Activated naive CD4-positive, alpha-beta T cell treated with anti-CD3 and anti-CD28 coated beads, Interleukin-2, amount 10 ng/mL, durations not matched to agents 7 days and 5 days (primary cell): ENCODE data around the gene ZNF750.

Experiments used
- CTCF ChIA-PET: fragments of 350-600 bp; sonication (Branson Sonifier 250); formaldehyde crosslinking; loops from one replicate; lab custom pipeline; 2021; ENCODE audit warnings: antibody characterized with exemption; lab: Charles Lee
- DNase-seq: peaks from one replicate; pipeline ENCODE4 v3.0.0-alpha.2; 2020
- H3K27ac Mint-ChIP-seq: one replicate; pipeline ENCODE4 v1.8.0; 2021; ENCODE audit warnings: mild to moderate bottlenecking, moderate library complexity, mixed read lengths
- H3K27me3 Mint-ChIP-seq: one replicate; pipeline ENCODE4 v1.8.0; 2021; ENCODE audit warnings: mild to moderate bottlenecking, mixed read lengths
- H3K36me3 Mint-ChIP-seq: one replicate; pipeline ENCODE4 v1.8.0; 2021; ENCODE audit warnings: mixed read lengths
- H3K4me1 Mint-ChIP-seq: one replicate; pipeline ENCODE4 v1.8.0; 2021; ENCODE audit warnings: mixed read lengths
- H3K4me3 Mint-ChIP-seq: one replicate; pipeline ENCODE4 v1.8.0; 2021; ENCODE audit warnings: mild to moderate bottlenecking, moderate library complexity, mixed read lengths
- H3K9me3 Mint-ChIP-seq: one replicate; pipeline ENCODE4 v1.8.0; 2021; ENCODE audit warnings: mixed read lengths

ZNF750 gene

DNA sequence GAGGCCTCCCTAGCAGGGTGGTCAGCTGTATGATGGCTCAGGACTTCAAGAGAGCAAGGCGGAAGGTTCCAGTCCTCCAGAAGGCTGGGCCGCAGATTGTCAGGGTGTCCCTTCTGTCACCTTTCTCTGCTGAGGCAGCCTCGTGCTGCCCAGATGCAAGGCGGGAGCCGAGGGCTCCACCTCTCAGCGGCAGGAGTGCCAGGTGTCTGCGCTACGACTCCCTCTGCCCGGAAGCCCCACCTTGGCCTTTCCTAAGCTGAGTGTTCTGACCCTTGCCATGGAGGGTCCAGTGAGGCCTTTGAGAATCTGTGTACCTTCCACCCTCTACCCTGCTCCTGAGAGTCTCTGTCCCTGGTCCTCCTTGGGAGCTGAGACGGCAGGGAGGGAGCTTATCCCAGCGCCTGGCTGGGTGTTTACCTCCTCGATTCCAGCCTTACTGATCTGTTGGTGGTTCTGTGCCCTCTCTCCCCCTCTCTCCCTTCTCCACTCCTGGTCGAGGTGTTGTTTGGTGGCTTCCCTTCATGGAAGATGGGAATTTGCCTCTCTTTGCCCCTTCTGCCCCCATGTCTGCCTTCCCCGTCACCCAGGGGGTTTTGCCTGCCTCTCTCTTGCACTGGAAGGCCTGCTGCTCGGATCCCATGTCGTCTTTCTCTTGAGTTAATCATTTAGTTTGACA is 2.2 kb upstream of the ZNF750 start:
- no peak for DNase-seq
- CTCF ChIA-PET, result no interaction called here
- Mint-ChIP-seq H3K4me3 (no peak overlapping the region), H3K4me1 (no peaks in the 10 kb centered on the region), H3K27ac (no peak overlapping the region), H3K9me3 (no peaks in the 10 kb centered on the region), H3K36me3 (no peaks in the 10 kb centered on the region), H3K27me3 (no peaks in the 10 kb centered on the region)

DNA sequence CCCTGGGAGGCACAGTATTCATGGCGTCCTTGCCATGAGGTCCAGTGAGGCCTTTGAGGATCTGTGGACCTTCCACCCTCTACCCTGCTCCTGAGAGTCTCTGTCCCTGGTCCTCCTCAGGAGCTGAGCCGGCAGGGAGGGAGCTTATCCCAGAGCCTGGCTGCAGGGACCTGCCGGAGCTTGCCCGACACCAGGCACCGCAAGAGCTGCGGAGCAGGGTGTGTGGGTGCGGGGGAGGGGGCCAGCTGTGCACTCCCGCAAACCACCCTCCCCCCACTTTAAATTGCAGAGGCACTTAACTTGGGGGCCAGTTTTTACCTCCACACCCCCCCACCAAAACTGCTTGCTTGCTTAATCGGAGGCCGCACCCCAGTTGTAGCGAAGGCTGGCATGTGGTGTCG is 609 bp upstream of the ZNF750 start:
- no peaks in the 10 kb centered on the region for H3K9me3 Mint-ChIP-seq

DNA sequence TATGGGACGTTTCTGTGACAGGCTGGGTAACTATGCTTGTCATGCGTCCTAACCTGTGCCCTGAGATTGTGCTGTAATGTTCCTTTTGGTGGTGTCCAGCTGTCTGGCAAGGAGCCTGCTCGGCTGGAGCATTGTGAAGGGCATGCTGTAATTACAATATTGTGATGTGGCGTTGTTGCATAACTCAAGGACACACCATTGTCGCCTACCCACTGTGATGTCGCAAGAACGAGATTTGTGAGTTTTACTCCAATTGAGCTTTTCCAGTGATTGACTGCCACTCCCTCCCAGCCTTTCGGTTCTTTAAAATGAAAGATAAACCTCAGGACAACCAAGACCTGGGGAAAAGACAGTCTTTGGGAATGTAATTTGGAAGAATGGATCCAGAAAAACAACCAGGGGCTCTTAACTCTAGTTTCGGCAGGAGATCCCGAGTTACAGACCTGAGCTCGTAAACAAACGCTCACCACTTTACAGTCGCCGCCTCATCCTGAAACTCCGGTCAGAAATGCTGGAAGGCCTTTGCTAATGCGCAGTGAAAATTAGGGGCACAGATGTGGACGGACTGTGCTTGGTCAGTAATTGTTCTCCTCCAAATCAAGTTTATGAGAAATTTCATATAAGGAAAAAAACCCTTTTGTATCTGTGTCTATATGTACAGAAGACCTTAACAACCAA is 1.3 kb downstream of the ZNF750 start:
- Mint-ChIP-seq H3K36me3 (peaks cover 3% of the 10 kb centered on the region), H3K27me3 (no peaks in the 10 kb centered on the region), H3K27ac (no peak overlapping the region), H3K9me3 (no peaks in the 10 kb centered on the region), H3K4me3 (no peak overlapping the region), H3K4me1 (peaks cover 4% of the 10 kb centered on the region)
- CTCF ChIA-PET, result interaction anchor here (1.0 to 1.2 kb wide), 2 partner anchors 15 to 57 kb away, joined by 3 to 4 read pairs; no protein-coding TSS in a partner anchor
- DNase-seq, result no peak

More for the DNA sequence above, 609 bp upstream of the ZNF750 start:
- DNase-seq, result no peak
- Mint-ChIP-seq H3K4me3 (no peak overlapping the region), H3K27me3 (no peaks in the 10 kb centered on the region), H3K4me1 (peaks cover 4% of the 10 kb centered on the region), H3K27ac (no peak overlapping the region), H3K36me3 (peaks cover 3% of the 10 kb centered on the region)
- CTCF ChIA-PET, result no interaction called here

GRCh38 chr17:82837586-82838320 is 2.1 kb downstream of the ZNF750 start:
- no peak overlapping the region for H3K4me3 Mint-ChIP-seq
- H3K27ac Mint-ChIP-seq, result no peak overlapping the region
- H3K4me1 Mint-ChIP-seq, result peaks cover 4% of the 10 kb centered on the region
- no peaks in the 10 kb centered on the region for H3K9me3 Mint-ChIP-seq
- DNase-seq, result no peak
- peaks cover 6% of the 10 kb centered on the region for H3K36me3 Mint-ChIP-seq
- CTCF ChIA-PET, result interaction anchor here (0.6 to 1.5 kb wide), 3 partner anchors 11 to 1637 kb away, joined by 3 read pairs; no protein-coding TSS in a partner anchor
- H3K27me3 Mint-ChIP-seq, result no peaks in the 10 kb centered on the region

GRCh38 chr17:82836823-82837357 is 2.9 kb downstream of the ZNF750 start:
- H3K4me1 Mint-ChIP-seq, result peaks cover 4% of the 10 kb centered on the region
- no peak overlapping the region for H3K27ac Mint-ChIP-seq
- H3K9me3 Mint-ChIP-seq, result no peaks in the 10 kb centered on the region
- no peak overlapping the region for H3K4me3 Mint-ChIP-seq
- DNase-seq, result no peak
- H3K36me3 Mint-ChIP-seq, result peaks cover 6% of the 10 kb centered on the region
- CTCF ChIA-PET, result interaction anchor here (1.2 to 1.5 kb wide), 2 partner anchors 10 to 81 kb away, joined by 3 read pairs; no protein-coding TSS in a partner anchor
- H3K27me3 Mint-ChIP-seq, result no peaks in the 10 kb centered on the region

- DNase-seq, result no peak
- Mint-ChIP-seq H3K27me3 (no peaks in the 10 kb centered on the region), H3K27ac (no peak overlapping the region), H3K4me1 (peaks cover 4% of the 10 kb centered on the region), H3K9me3 (no peaks in the 10 kb centered on the region), H3K4me3 (no peak overlapping the region), H3K36me3 (peaks cover 6% of the 10 kb centered on the region)
- CTCF ChIA-PET, result interaction anchor here (1.5 kb wide), 1 partner anchor 9 kb away, joined by 3 read pairs; no protein-coding TSS in a partner anchor
Observed at GRCh38 chr17:82835766-82836512, 3.9 kb downstream of the ZNF750 start.

GRCh38 chr17:82835122-82835521 is 4.7 kb downstream of the ZNF750 start:
- peaks cover 4% of the 10 kb centered on the region for H3K4me1 Mint-ChIP-seq
- no peaks in the 10 kb centered on the region for H3K9me3 Mint-ChIP-seq
- DNase-seq, result no peak
- H3K27me3 Mint-ChIP-seq, result no peaks in the 10 kb centered on the region
- CTCF ChIA-PET, result no interaction called here
- no peak overlapping the region for H3K27ac Mint-ChIP-seq
- no peak overlapping the region for H3K4me3 Mint-ChIP-seq
- peaks cover 7% of the 10 kb centered on the region for H3K36me3 Mint-ChIP-seq

GRCh38 chr17:82832881-82833475 is 6.8 kb downstream of the ZNF750 start:
- no peak overlapping the region for H3K4me3 Mint-ChIP-seq
- CTCF ChIA-PET, result no interaction called here
- peak overlapping the region; percentile 69 for H3K27ac Mint-ChIP-seq
- DNase-seq, result no peak
- peaks cover 4% of the 10 kb centered on the region for H3K4me1 Mint-ChIP-seq
- no peaks in the 10 kb centered on the region for H3K27me3 Mint-ChIP-seq
- H3K36me3 Mint-ChIP-seq, result peaks cover 20% of the 10 kb centered on the region
- H3K9me3 Mint-ChIP-seq, result peaks cover 6% of the 10 kb centered on the region

DNA sequence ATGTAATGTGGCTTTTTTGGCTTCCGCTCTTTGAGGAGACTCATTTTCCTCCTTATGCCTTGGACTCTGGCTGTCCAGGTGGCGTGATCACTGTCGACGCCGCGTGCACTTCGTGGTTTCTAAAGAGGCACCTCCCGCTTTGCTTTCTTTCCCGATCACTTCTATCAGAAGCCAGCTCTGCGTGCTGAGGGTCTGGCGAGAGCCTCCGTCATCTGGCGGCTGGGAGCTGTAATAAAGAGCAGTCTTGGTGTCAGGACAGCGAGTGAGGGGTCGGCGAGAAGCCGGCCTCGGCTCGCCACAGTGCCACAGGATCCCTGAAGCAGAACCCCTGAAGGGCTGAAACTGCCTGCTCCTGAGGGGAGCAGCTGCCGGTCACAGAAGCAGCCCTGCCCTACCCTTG is 7.4 kb downstream of the ZNF750 start:
- CTCF ChIA-PET, result no interaction called here
- Mint-ChIP-seq H3K4me3 (no peak overlapping the region), H3K27ac (peak overlapping the region; percentile 69), H3K36me3 (peaks cover 26% of the 10 kb centered on the region), H3K9me3 (peaks cover 10% of the 10 kb centered on the region), H3K4me1 (peaks cover 4% of the 10 kb centered on the region), H3K27me3 (no peaks in the 10 kb centered on the region)
- DNase-seq, result no peak

DNA sequence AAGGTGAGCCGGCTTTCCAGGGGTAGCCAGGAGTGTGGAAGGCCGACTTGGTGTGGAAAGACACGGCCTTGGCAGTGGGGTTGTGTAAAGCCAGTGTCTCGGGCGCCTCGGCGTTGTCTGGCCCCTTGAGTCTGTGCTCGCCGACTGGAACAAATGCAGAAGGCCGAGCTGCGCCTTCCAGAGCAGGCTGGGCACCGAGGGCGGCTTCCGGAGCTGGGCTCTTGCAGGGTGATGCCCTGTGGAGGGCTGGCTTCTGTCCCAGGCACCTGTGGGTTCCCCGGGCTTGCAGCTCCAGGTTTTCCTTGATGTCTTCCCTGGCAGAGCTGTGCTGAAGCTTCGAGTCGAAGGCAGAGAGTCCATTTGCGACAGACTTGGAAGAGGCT is 8.0 kb downstream of the ZNF750 start:
- CTCF ChIA-PET, result no interaction called here
- H3K27ac Mint-ChIP-seq, result peak overlapping the region; percentile 24

GRCh38 chr17:82831041-82831817 is 8.6 kb downstream of the ZNF750 start:
- peak overlapping the region; percentile 24 for H3K27ac Mint-ChIP-seq
- H3K27me3 Mint-ChIP-seq, result no peaks in the 10 kb centered on the region
- peaks cover 31% of the 10 kb centered on the region for H3K36me3 Mint-ChIP-seq
- CTCF ChIA-PET, result no interaction called here
- no peak for DNase-seq
- H3K4me3 Mint-ChIP-seq, result no peak overlapping the region
- H3K9me3 Mint-ChIP-seq, result peaks cover 10% of the 10 kb centered on the region
- peaks cover 5% of the 10 kb centered on the region for H3K4me1 Mint-ChIP-seq

More for the DNA sequence above, 8.0 kb downstream of the ZNF750 start:
- peaks cover 10% of the 10 kb centered on the region for H3K9me3 Mint-ChIP-seq
- peaks cover 31% of the 10 kb centered on the region for H3K36me3 Mint-ChIP-seq
- H3K27me3 Mint-ChIP-seq, result no peaks in the 10 kb centered on the region
- H3K4me3 Mint-ChIP-seq, result no peak overlapping the region
- peaks cover 6% of the 10 kb centered on the region for H3K4me1 Mint-ChIP-seq
- no peak for DNase-seq

DNA sequence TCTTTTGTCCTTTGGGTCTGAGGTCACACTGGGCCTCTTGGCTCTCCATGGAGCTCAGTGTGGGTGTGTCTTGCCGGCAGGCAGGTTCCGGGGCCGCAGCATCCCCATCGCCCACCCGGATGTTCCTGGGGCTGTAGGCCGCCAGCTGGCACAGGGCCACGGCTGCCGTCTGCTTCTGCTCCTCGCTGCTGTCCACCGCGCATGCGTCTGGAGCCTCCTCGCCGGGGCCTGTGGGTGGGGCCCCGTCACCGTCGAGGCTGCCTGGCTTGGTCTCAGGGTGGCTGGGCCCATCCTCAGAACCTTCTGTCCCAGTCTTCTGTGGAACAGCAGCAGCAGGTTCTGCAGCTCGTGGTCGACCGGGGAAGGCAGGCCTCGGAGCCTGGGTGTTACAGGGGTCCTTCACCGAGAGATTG is 9.6 kb downstream of the ZNF750 start:
- H3K27ac Mint-ChIP-seq, result no peak overlapping the region
- H3K4me1 Mint-ChIP-seq, result peaks cover 5% of the 10 kb centered on the region
- H3K4me3 Mint-ChIP-seq, result no peak overlapping the region
- H3K9me3 Mint-ChIP-seq, result peaks cover 10% of the 10 kb centered on the region
- DNase-seq, result no peak
- CTCF ChIA-PET, result interaction anchor here (0.7 kb wide), 1 partner anchor 32 kb away, joined by 3 read pairs; no protein-coding TSS in a partner anchor
- H3K36me3 Mint-ChIP-seq, result peaks cover 30% of the 10 kb centered on the region
- no peaks in the 10 kb centered on the region for H3K27me3 Mint-ChIP-seq
